GM13977 (cell line): ENCODE measurements around the gene ITSN1.
"Not testable (repeated sequence)": the region's sequence is repeated elsewhere in the genome, so short reads cannot be mapped to it uniquely, and the experiment has no call there.

Experiments used
- DNase-seq: peaks from one replicate; pipeline ENCODE4 v3.0.0; 2012; ENCODE audit warnings: low spot score
- in situ Hi-C: fragments of 300-500 bp; cut with MboI; formaldehyde crosslinking; loops from one replicate; pipeline ENCODE4 v1.12.0; 2022; ENCODE audit warnings: low sequenced_read_pairs, low pct_unique_long_range_greater_than_20kb, mixed read lengths, inconsistent platforms; ENCODE audit not compliant: unreplicated experiment
- TF ChIP-seq, protein P1 (sequence below): IDR thresholded peaks from 2 replicates; pipeline ENCODE4 v1.5.1; 2012; ENCODE audit warnings: mild to moderate bottlenecking, control low read depth; ENCODE audit not compliant: insufficient read depth; ENCODE audit errors: extremely low read depth, missing control alignments

The ITSN1 gene

DNA sequence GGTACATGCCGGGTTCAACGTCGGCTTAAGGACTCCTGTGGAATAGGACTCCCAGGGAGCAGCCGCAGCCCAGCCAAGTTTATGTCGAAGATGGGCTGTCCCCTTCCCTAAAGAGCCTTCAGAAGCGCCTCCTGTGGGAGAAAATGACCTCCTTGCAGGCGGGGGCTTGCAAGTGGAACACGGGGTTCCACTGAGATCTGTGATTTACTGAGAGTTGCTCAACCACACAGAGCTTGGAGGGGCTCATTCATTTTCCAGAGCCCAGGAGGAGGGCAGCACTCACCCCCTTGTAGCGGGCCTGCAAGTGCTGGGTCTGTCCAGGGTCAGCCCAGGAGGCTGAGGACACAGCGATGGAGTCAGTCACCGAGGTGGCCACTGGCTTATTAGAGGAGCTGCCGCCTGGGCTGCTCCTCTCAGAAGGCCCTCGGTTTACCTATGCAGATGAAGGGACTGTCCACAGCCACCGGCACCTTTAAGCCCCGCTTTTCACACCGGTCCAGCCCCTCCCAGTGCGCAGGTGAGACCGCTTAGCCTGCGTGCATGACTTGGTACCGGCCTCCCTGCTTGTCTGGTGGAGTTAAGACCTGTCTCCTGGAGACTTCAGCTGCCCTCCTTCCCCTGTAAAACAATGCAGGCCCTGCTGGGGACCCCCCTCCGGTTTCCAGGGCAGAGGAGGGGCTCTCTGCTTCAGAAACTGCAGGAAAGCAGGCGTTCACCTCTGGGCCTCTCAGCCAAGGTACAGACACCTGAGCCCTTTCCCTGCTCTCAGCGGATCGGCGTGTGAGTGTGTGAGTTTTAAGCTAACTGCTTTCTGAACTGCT lies 215.8 kb downstream of the ITSN1 start:
- TF ChIP-seq, protein P1, sequence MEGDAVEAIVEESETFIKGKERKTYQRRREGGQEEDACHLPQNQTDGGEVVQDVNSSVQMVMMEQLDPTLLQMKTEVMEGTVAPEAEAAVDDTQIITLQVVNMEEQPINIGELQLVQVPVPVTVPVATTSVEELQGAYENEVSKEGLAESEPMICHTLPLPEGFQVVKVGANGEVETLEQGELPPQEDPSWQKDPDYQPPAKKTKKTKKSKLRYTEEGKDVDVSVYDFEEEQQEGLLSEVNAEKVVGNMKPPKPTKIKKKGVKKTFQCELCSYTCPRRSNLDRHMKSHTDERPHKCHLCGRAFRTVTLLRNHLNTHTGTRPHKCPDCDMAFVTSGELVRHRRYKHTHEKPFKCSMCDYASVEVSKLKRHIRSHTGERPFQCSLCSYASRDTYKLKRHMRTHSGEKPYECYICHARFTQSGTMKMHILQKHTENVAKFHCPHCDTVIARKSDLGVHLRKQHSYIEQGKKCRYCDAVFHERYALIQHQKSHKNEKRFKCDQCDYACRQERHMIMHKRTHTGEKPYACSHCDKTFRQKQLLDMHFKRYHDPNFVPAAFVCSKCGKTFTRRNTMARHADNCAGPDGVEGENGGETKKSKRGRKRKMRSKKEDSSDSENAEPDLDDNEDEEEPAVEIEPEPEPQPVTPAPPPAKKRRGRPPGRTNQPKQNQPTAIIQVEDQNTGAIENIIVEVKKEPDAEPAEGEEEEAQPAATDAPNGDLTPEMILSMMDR, result no peak

DNA sequence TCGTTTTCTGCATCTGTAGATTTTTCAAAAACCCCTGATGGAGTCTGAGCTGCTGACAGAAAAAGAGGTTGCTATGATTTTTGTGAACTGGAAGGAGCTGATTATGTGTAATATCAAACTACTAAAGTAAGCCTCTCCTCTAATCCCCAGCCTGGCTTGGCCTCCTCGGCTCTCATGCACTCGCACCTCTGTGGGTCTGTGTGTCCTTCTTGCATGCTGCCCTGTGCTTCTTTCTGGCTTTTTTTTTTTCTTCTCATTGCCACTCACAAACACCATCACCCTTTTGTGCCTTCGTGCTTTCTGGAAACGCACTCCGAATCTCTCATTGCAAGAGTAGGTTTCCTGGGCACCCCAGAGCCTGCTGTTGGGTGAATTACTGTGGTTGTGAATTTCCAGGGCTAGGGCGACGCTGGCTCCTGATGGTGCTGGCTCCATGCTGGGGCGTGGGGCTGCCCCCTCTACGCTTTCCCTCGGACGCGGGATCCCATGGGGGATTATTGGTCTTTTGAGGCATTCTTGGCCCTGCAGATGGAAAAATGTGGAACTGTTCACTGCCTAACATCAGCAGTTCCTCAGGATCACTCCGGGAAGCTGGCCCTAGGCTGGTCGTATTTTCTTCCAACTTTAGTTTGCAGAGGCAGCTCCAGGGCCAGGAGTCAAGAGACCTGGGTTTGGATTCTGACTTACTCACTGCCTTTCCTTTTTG lies 216.5 kb downstream of the ITSN1 start:
- in situ Hi-C loops, result no loop called here
- DNase-seq, result no peak
- TF ChIP-seq, protein P1, result no peak

More for the DNA sequence above, 215.8 kb downstream of the ITSN1 start:
- in situ Hi-C loops, result no loop called here
- DNase-seq, result no peak

DNA sequence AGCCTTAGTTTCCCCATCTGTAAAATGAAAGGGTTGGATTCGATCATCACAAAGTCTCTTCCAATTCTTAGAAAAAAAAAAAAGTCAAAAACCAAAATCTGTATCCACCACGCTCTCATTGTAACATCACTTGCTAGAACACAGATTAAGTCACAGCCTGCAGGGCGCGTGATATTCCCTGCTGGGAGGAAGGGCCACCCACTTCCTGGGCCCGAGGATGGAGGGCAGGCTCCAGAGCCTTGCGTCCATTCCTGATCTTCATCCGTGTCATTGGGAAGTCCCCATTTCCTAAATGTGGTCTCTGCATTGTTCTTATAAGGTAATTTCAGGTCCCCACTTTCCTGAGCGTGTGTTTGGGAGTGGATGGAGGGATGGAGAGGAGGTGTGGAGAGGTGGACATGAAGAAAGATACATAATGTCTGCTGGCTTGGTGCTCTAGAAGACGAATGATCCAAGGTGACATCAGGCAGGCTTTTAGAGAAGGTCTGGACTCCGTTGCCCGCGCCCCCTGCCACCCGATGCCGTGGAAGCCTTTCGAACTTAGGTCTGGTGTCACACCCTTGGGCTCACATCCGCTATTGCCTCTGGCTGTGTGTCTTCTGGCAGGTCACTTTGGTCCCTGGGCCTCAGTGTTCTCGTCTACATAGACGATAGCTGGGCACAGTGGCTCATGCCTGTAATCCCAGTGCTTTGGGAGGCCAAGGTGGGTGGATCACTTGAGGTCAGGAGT lies 217.2 kb downstream of the ITSN1 start:
- in situ Hi-C loops, result no loop called here
- TF ChIP-seq, protein P1, result no peak
- DNase-seq, result no peak

DNA sequence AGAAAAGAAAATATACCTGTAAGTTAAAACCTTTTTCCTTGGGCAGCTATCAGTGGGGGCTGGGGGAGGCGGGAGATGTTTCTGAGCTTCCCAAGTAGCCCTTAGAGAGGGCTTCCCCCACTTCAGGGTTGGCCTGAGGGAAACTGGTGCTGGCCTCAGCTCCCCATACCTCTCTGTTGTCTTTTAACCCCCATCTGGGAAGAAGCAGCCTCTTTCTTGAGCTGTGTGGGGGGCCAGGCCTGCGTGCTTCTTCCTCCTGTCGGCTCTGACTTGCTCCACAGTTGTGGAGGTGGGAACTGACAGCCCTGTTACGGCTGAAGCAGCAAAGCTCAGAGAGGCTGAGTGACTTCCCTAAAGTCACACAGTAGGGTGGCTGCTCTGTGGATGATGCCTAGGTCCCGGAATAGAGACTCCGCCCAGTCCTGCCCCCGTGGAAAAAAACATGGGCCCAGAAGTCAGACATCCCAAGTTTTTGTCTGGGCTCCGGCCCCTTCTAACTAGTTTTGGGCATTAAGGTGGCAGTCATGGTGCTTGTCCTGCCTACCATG lies 218.1 kb downstream of the ITSN1 start:
- in situ Hi-C loops, result no loop called here
- TF ChIP-seq, protein P1, result no peak
- no peak for DNase-seq

DNA sequence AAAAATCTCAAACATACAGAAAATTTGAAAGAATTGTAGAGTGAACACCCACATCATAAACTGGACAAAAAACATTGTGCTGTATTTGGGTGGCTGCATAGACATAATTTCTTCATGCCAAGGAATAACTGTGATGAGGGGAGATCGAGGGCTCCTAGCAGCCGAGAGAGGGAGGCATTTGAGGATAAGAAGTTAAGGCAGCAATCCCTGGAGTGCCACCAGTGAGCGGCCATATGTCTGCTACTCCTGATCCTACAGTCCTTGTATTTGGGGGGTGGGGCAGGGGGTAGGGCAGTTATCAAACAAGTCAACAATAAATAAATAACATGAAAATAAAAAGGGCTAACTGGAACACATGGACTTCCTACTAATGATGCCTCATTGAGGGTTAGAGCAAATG lies 218.8 kb downstream of the ITSN1 start:
- in situ Hi-C loops, result no loop called here
- TF ChIP-seq, protein P1, result no peak
- no peak for DNase-seq

DNA sequence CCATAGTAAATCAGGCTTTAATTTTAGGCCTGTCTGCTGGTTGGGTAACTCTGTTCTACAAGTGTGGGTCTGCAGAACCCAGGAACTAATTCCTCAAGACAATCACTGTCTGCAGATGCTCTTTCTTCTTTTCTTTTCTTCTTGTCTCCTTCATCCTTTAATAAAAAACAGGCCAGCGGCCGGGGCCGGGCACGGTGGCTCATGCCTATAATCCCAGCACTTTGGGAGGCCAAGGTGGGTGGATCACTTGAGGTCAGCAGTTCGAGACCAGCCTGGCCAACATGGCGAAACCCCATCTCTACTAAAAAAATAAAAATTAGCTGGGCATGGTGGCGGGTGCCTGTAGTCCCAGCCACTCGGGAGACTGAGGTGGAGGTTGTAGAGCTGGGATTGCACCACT lies 220.9 kb downstream of the ITSN1 start:
- DNase-seq, in situ Hi-C loops: not testable (repeated sequence)
